ENCODE data around the gene PHYHIPL. TPM values are rescaled to one million over a fixed set of nuclear protein-coding genes. Genes with fewer than 3 reads are reported as not detected.

PHYHIPL gene
- total RNA-seq (2014; rRNA removed) = 0.06 and 0.13 TPM in 2 replicates
- not detected for polyA plus RNA-seq (2012)

DNA sequence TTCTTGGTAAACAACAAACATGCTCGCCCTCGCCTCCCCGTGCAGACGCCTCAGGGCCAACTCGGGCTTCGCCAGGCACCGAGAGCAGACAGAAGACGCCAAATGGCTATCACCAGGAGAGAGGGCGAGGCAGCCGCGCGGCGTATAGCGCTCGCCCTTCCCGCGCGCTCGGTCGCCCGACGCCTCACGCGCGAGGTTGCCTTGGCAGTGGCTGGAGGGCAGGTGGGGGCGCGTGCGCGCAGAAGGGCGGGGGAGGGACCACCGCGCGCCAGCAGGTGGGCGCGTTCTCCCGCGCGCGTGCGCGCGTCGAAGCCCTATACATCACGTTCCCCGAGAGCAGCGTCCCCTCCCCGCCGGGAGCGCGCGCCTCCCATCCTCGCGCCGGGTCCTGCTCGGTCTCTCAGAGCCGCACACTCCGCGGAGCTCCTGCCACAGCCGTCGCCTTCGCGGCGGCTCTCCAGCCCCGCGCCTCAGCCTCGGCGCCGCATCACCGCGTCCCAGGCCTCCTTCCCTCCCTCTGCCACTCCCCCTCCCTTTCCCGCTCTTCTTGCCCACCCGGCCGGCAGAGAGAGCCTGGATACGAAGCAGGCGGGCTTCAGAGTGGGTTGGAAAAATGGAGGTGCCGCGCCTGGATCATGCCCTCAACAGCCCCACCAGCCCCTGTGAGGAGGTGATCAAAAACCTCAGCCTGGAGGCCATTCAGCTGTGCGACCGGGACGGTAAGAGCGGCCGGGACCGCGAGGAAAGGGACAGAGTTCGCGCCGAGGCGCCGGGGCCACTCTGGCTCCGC lies at the start of gene PHYHIPL:
Gene PHYHIPL (plus strand): TSS at position 403 of the 790 bp plus-strand sequence. CDS start 211 bp downstream, at position 614.
- DNase-seq (ENCODE audit: low read depth) = no peak

GRCh38 chr10:59126991-59127390 lies 49.5 kb upstream of the PHYHIPL start:
- no peak for DNase-seq (ENCODE audit: low read depth)

DNA sequence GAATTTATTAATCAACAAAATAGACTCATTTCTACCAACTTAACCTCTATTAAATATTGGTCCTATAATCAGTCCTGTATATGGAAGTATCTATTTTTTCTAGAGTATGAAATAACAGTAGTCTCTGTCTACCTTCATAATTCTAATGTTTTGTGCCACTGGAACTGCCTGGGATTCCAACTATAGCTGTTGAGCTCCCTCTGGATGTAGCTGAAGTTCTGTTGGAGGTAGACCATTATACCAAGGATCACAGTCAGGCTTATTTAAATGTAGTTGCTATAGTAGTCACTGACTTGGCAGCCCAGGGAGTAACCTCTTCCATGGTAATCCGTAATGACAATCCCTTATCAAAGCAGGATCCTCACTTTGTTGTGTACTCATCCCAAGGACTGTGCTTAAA lies 48.5 kb upstream of the PHYHIPL start:
- DNase-seq (ENCODE audit: low read depth) = no peak

GRCh38 chr10:59129867-59130266 lies 46.6 kb upstream of the PHYHIPL start:
- DNase-seq (ENCODE audit: low read depth) = no peak

DNA sequence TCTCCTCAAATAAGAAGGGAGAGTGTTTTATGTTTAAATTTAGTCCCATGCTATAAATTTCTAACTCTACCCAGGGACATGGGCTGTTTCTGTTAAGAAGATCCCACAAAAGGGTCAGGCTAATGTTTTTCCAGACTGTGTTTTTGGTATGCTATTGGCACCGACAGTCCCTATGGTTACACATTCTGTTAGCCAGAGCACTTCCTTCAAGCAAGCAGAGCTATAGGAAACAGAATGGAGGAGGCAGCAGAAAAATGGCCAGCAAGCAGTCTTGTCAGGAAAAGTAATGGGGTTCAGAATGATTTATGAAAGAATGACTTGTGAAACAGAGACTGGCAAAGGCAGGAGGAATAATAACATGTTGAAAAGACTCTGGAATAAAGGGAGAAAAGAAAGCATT lies 44.8 kb upstream of the PHYHIPL start:
- DNase-seq (ENCODE audit: low read depth) = no peak

GRCh38 chr10:59133841-59134593 lies 42.4 kb upstream of the PHYHIPL start:
- DNase-seq (ENCODE audit: low read depth) = no peak

DNA sequence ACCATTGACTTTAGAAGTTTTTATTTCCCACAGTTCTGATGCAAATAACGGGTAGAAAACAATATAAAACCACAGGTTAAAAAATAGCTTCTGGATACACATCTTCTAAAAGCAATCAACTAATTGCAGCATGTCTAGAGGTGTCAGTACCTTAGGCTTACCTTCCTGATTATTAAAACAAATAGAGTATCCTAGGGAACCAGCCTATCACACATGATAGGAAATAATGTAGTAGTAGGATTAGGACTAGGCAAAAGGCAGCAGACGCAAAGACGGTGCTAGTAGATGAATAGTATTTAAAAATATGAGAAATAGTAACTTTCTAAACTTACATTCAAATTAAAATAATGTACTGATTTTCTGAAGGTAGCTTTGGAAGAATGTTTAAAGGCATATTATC lies 41.7 kb upstream of the PHYHIPL start:
- no peak for DNase-seq (ENCODE audit: low read depth)

- DNase-seq (ENCODE audit: low read depth) = no peak
These were observed 41.2 kb upstream of the PHYHIPL start for GRCh38 chr10:59135275-59135674.

DNA sequence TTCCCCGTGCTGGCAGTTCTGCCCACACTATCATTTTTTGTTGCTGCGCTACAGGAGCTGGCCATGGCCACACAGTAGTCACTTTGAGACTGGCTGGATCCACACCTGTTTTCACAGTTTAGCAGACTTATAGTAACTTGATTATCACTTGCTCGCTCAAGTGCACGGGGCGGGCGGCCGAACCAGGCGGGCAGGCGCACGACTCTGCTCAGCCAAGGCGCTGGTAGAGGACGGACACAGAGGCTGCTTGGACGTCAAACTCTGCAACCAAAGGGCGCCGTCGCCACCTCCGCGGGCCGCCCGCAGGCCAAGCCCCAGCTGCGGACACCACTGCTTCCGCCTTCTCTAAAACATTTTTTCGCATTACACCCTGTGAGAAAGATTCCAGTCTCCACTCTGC lies 38.4 kb upstream of the PHYHIPL start:
- DNase-seq (ENCODE audit: low read depth) = no peak

DNA sequence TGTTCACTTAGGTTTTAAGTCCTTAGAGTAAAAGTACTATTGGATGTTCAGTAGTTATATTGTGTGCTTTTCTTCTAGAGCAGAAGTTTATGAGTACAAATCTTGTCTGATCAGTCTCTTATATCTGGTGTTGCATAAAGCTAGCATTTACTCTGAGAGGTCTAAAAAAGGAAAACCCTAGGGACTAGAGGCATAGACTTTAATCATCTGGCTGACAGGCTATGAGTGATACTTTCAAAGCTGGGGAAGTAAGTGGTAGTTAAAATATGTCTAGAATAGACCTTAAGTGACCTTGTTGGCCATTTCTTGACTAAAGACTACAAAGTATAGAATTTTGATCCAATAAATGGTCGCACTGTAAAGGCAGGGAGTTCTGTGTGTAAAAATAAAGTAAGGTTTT lies 32.9 kb upstream of the PHYHIPL start:
- no peak for DNase-seq (ENCODE audit: low read depth)

GRCh38 chr10:59148701-59149100 lies 27.7 kb upstream of the PHYHIPL start:
- DNase-seq (ENCODE audit: low read depth) = no peak

DNA sequence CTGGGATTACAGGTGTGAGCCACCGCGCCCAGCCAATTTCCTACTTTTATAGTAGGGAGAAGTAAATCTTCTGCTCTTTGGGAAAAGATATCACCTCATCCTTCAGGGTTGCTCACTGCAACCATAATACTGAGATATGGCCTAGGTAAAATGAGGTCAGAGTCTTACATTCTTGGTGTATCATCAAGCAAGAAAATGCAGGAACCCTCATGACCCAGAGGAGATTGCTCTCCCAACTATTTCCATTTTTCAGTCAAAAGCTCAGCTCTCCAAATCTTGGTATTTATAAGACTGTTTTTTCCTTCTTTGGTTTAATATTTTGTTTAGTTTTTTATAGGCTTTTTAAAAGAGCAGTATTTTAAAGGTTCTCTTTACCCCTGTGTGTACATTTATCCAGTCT lies 20.9 kb upstream of the PHYHIPL start:
- DNase-seq (ENCODE audit: low read depth) = no peak

DNA sequence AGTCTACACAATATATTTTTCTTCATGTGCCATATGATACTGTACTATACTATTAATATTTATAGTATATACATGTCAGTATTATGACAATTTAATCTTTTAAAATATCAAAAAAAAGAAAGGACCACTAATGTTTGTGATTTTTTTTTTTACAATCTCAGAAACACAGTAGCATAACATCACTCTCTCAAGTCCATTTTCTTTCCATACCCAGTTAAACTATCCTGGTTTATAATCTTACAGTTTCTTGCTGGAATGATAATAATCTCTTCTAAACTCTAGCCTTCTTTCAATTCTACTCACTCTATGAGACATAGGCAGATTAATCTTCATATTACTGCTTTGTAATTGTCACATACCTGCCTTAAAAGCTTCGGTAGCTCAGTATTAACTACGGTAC lies 8.9 kb upstream of the PHYHIPL start:
- DNase-seq (ENCODE audit: low read depth) = no peak

DNA sequence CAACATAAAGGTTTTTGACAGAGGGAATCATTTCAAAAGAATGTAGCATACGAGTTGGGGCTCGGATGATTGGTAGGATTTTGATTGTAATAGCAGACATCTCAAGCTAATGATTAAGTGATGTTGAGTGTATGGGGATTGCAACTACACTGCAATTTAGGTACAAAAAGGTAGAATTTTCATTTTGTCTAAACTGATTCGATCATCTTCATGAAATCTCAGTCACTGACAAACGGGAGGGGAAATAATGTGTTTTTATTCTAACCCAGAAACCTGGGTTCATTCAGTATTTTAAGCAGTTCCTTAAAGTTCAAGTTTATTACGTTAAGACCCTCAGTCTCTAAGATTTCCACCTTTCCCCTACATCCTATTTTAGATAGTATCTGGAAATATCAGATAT lies 3.9 kb upstream of the PHYHIPL start:
- DNase-seq (ENCODE audit: low read depth) = no peak

- no peak for DNase-seq (ENCODE audit: low read depth)
These were observed 3.0 kb upstream of the PHYHIPL start for GRCh38 chr10:59173414-59173813.

DNA sequence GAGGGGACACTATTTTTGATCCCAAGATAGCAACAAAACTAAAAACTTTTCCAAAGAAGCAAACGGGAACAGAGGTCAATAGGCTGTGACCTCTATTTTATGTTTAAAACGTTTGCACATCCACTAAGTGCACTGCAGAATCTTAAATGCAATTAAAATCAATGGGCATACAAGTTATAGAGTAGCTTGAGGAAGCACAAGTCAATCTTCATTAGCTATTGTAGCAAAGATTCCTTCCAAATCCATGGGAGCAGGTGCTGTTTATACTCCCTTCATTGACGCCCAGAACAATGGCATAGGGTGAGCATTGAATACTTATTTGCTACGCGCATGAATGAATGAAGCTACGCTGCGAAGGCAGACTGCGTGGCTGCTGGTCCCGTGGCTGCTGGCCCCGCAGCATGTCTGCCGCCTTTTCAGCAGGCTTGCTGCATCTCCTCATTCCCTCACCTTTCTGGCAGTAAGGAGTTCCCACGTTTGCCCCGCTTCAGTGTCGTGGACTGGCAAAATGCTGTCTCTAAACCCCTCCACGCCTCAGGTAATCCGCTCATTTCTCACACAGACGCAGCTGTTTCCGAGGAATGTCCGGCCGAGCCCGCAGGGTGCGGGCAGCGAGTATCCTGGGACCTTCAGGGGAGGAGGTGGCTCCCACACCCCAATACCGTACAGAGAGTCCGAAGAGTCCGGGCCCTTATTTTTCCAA lies 754 bp upstream of the PHYHIPL start:
- peak; percentile 0 for DNase-seq (ENCODE audit: low read depth)

GRCh38 chr10:59177031-59177797 lies 771 bp downstream of the PHYHIPL start:
- peak; percentile 75 for DNase-seq (ENCODE audit: low read depth)

DNA sequence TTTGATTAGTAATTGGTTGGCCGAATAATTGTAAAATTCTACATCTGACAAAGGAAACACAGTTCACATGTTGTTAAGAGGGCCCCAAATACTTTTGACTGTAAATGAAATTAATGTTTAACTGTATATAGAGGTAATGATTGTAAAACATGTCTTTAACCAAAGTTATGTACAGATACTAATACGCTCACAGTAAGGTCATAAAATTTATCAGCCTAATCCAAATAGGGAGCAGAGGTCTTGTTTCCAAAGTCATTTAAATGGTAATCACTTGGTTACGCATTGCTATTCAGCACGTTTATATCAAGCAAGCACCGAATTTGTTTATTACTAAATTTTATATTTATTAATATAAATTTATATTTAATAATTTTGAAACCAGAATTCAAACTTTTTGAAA lies 1.4 kb downstream of the PHYHIPL start:
- no peak for DNase-seq (ENCODE audit: low read depth)

DNA sequence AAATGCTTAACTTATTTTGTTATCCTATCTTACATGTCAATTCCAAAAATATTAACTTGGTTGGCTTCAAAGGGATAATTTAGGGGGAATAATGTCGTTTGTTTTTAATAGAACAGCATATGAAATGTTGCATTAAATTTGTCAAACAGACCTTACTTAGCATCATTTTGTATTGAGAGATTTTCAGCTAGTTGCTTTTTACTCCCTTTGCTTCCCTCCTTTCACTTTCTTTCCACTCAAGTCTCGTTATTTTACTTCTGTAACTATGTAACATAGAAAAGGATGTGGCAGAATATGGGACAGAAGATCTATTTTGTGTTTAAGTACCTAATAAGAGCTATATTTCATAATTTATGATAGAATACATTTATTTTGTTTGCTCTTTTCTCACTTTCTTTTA lies 2.6 kb downstream of the PHYHIPL start:
- DNase-seq (ENCODE audit: low read depth) = no peak

DNA sequence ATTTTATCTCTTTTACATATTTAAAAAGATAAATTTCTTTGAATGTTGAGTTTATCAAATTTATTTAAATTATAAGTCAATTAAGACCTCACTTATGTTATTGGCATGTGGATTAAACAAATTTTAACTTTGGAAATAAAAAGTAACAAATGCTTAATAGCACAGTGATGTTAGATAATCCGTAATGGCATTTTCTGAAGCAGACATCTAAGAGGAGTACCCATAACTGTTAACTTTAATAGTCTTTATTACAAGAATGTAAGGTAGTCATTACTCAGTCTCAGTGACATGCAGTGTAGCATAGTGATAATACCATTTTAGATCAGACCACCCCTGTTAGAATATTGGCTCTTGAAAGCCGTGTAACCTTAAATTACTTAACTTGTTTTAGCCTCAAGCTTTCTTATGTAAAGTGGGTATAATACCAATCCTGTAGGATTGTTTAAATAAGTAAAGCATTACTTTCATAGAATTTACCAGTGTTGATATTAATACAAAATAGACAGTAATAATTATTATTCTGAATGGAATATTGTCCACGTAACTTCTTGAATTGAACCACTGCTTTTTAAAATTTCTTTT lies 4.3 kb downstream of the PHYHIPL start:
- DNase-seq (ENCODE audit: low read depth) = no peak

DNA sequence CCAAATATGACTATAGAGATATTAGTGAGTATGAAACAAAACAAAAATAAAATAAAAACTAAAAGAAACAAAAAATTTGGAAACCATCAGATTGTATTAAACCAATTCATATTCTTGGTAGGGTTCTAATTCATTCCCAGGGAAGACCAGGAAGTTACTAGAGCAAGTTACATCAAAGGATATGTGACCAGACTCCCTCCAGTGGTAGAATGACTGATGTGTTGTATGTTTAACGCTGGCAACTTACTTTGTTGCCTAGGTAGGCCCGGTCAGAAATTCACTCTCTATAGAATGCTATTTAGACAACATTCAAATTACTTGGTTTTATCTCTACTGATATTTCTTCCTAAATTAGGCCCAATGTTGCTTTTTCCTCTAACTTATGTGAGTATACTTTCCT lies 5.2 kb downstream of the PHYHIPL start:
- peak; percentile 56 for DNase-seq (ENCODE audit: low read depth)

Data from LHCN-M2 (cell line).